NB4 (cell line): ENCODE data around the gene VEGFA.

Experiments used
- CTCF ChIP-seq: IDR thresholded peaks from one replicate; pipeline ENCODE4 v1.5.1; 2012; ENCODE audit warnings: low read depth, low read length
- MAX ChIP-seq: IDR thresholded peaks from 2 replicates; pipeline ENCODE4 v1.6.1; 2011; ENCODE audit warnings: low read depth, low read length
- MYC ChIP-seq: IDR thresholded peaks from 2 replicates; pipeline ENCODE4 v1.6.1; 2011; ENCODE audit warnings: low read depth, low read length
- POLR2A ChIP-seq: IDR thresholded peaks from 2 replicates; pipeline ENCODE4 v1.6.1; 2011; ENCODE audit warnings: mild to moderate bottlenecking; ENCODE audit not compliant: insufficient read length; ENCODE audit errors: extremely low read depth

GRCh38 chr6:43803783-43804549 is 34.0 kb downstream of the VEGFA start:
- TF ChIP-seq POLR2A: no peak
- TF ChIP-seq CTCF: no peak
- no peak for TF ChIP-seq MYC
- peak; percentile 18; the same call in 1 of the 2 replicates for TF ChIP-seq MAX
